Testis (tissue), 3 donors: ENCODE measurements around the gene TTBK2. TPM values are rescaled to one million over a fixed set of nuclear protein-coding genes. Genes with fewer than 3 reads are reported as not detected.
"Not testable (repeated sequence)": the region's sequence is repeated elsewhere in the genome, so short reads cannot be mapped to it uniquely, and the experiment has no call there.

Source experiments
- DNase-seq: peaks from one replicate; pipeline ENCODE4 v3.0.0-alpha.2; 2019
- H3K27ac ChIP-seq, 2 donors: fragments of 200-600 bp; sonication (generic); one replicate each; pipeline ENCODE4 v1.5.1; 2019
- H3K27me3 ChIP-seq: fragments of 200-600 bp; sonication (generic); one replicate; pipeline ENCODE4 v1.5.1; 2019
- H3K36me3 ChIP-seq: fragments of 200-600 bp; sonication (generic); one replicate; pipeline ENCODE4 v1.5.1; 2017; ENCODE audit warnings: low read depth; ENCODE audit errors: missing control alignments
- H3K4me1 ChIP-seq: fragments of 200-600 bp; sonication (generic); one replicate; pipeline ENCODE4 v1.5.1; 2019
- H3K4me3 ChIP-seq, 2 donors: fragments of 200-600 bp; sonication (generic); one replicate each; pipeline ENCODE4 v1.5.1; 2017 to 2019
- H3K9me3 ChIP-seq: fragments of 200-600 bp; sonication (generic); one replicate; pipeline ENCODE4 v1.5.1; 2017
- POLR2A ChIP-seq: fragments of 450-650 bp; IDR thresholded peaks from one replicate; pipeline ENCODE4 v1.6.1; 2017; ENCODE audit warnings: antibody characterized with exemption, mild to moderate bottlenecking, moderate library complexity
- WGBS, 2 donors: methylation state at CpG; one replicate each; pipeline ENCODE4 v1.1.5; 2018; 5-methylcytosine and 5-hydroxymethylcytosine counted together
- intact Hi-C: fragments of 100-400 bp; cut with DNase I; formaldehyde crosslinking; loops from one replicate; pipeline ENCODE4 v1.15.1; 2023; ENCODE audit warnings: low total_unique reads
- polyA plus RNA-seq: library from polyadenylated mRNA; stranded (reverse); fragments of 350-450 nt; fragmentation: Illumina TruSeq; extraction: RNeasy Lipid Tissue Mini Kit (QIAGEN cat#74804); gene quantifications from one replicate; pipeline ENCODE4 v1.2.3, GENCODE V29; 2014; ENCODE audit warnings: low read depth, low replicate concordance; ENCODE audit not compliant: insufficient read depth
- total RNA-seq, 2 donors: library from RNA; depleted of rRNA; stranded (reverse); fragments of >200 nt; gene quantifications; one replicate each; pipeline ENCODE4 v1.2.3, GENCODE V29; 2016
- TF ChIP-seq, protein P1 (sequence below), 3 experiments: fragments of 450-650 bp in 2 of 3; fragments of 200-600 bp in 1 of 3; sonication (generic) in 1 of 3; IDR thresholded peaks; one replicate each; pipeline ENCODE4 v1.5.1; 2016 to 2019; ENCODE audit warnings: antibody characterized with exemption in 3 of 3, mild to moderate bottlenecking in 2 of 3, moderate library complexity in 1 of 3

The TTBK2 gene
- total and polyA plus RNA-seq, 3 donors from 2014 or later: 37.0 to 80.8 (median 53.7) TPM

DNA sequence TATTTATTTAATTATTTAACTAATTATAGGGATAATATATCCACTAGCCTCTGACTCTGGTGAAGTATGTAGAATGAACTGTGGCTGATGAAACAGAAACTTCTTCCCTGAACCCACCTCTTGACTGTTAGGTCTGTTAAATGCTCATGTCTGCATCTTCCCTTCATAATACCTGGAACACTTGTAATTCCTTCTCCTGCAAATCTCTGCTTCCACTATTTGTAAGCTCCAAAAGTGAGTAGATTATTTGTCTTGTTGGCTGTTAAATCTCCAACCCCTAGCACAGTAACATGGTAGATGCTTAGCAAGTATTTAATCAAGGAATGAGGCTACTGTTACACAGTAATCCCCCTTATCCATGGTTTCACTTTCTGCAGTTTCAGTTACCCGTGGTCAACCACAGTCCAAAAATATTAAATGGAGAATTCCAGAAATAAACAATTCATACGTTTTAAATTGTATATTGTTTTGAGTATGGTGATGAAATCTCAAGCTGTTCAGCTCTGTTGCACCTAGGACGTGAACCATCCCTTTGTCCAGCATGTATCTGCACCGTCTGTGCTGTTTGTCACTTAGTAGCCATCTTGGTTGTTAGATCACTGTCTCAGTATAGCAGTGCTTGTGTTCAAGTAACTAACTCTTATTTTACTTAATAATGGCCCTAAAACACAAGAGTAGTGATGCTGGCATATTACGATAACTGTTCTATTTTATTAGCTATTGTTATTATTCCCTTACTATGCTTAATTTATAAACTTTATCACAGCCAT, 5.7 kb downstream of the TTBK2 start:
- Histone ChIP-seq H3K4me1 (peaks cover 9% of the 10 kb centered on the region), H3K4me3 (no peak overlapping the region), H3K9me3 (no peaks in the 10 kb centered on the region), H3K27me3 (no peaks in the 10 kb centered on the region), H3K36me3 (no peaks in the 10 kb centered on the region), H3K27ac (no peak overlapping the region)
- DNase-seq: no peak
- 72 to 82% methylated on average over 5 of the region's 5 CpGs for WGBS, 2 donors
- intact Hi-C loops: no loop called here
- TF ChIP-seq, protein P1, sequence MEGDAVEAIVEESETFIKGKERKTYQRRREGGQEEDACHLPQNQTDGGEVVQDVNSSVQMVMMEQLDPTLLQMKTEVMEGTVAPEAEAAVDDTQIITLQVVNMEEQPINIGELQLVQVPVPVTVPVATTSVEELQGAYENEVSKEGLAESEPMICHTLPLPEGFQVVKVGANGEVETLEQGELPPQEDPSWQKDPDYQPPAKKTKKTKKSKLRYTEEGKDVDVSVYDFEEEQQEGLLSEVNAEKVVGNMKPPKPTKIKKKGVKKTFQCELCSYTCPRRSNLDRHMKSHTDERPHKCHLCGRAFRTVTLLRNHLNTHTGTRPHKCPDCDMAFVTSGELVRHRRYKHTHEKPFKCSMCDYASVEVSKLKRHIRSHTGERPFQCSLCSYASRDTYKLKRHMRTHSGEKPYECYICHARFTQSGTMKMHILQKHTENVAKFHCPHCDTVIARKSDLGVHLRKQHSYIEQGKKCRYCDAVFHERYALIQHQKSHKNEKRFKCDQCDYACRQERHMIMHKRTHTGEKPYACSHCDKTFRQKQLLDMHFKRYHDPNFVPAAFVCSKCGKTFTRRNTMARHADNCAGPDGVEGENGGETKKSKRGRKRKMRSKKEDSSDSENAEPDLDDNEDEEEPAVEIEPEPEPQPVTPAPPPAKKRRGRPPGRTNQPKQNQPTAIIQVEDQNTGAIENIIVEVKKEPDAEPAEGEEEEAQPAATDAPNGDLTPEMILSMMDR (IDR thresholded peaks at IDR 0.05): no peak
- TF ChIP-seq POLR2A: no peak

- intact Hi-C loops: no loop called here
- no peaks in the 10 kb centered on the region for H3K36me3 ChIP-seq
- no peak overlapping the region for H3K27ac ChIP-seq
- no peaks in the 10 kb centered on the region for H3K4me1 ChIP-seq
- WGBS, 2 donors: 66 to 80% methylated on average over 5 of the region's 5 CpGs
- no peaks in the 10 kb centered on the region for H3K27me3 ChIP-seq
- H3K4me3 ChIP-seq: no peak overlapping the region
- TF ChIP-seq, protein P1 (IDR thresholded peaks at IDR 0.05): no peak
- no peak for TF ChIP-seq POLR2A
- DNase-seq: no peak
- H3K9me3 ChIP-seq: no peaks in the 10 kb centered on the region
Observed at GRCh38 chr15:42911058-42911592, 9.5 kb downstream of the TTBK2 start.

- TF ChIP-seq POLR2A: no peak
- TF ChIP-seq, protein P1 (IDR thresholded peaks at IDR 0.05): no peak
- Histone ChIP-seq H3K36me3 (no peaks in the 10 kb centered on the region), H3K27ac (no peak overlapping the region), H3K4me1 (no peaks in the 10 kb centered on the region), H3K4me3 (no peak overlapping the region), H3K27me3 (no peaks in the 10 kb centered on the region), H3K9me3 (no peaks in the 10 kb centered on the region)
- no peak for DNase-seq
- intact Hi-C loops: no loop called here
- WGBS, 2 donors: 84 to 87% methylated on average over 2 of the region's 2 CpGs
Observed at GRCh38 chr15:42908538-42908937, 12.0 kb downstream of the TTBK2 start.

DNA sequence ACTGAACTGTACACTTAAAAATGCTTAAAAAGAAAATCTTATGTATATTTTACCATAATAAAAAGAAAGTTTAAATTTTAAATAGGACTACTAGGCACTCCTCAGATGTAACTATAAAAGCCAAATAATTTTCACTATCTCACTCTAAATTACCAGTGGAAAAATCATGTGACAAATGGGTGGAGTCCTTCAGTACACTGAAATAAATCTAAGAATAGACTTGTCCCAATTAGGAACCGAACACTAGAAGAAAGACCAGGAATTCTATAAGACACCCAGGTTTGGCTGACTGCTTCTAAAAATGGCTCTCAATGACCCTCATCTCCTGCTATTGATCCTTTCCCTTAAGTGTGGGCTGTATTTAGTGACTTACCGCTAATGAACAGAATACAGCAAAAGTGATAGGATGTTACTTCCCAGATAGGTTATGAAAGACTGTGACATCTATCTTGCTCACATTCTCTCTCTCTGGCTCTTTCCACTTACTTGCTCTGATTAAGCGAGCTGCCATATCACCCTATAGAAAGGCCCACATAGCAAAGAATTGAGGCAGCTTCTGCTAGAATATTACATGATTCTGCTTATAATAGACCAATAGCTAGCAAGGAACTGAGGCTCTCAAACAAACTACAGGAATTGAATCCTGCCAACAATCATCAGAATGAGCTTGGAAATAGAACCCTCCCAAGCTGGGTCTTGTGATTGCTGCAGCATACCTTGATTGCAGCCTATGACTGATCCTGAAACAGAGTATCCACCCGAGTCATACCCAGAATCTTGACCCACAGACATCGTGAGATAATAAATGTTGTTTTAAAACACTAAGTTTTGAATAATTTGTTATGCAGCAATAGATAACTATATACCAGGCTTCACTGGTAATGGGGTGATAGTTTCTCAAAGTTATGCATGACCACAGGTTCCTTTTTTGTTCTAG, 16.9 kb downstream of the TTBK2 start:
- Histone ChIP-seq H3K27ac (no peak overlapping the region), H3K27me3 (no peaks in the 10 kb centered on the region), H3K4me3 (no peak overlapping the region), H3K9me3 (no peaks in the 10 kb centered on the region), H3K36me3 (no peaks in the 10 kb centered on the region), H3K4me1 (no peaks in the 10 kb centered on the region)
- WGBS, 2 donors: 79 to 83% methylated on average over 5 of the region's 5 CpGs
- DNase-seq: no peak
- intact Hi-C loops: no loop called here
- TF ChIP-seq, protein P1 (IDR thresholded peaks at IDR 0.05): no peak
- TF ChIP-seq POLR2A: no peak

DNA sequence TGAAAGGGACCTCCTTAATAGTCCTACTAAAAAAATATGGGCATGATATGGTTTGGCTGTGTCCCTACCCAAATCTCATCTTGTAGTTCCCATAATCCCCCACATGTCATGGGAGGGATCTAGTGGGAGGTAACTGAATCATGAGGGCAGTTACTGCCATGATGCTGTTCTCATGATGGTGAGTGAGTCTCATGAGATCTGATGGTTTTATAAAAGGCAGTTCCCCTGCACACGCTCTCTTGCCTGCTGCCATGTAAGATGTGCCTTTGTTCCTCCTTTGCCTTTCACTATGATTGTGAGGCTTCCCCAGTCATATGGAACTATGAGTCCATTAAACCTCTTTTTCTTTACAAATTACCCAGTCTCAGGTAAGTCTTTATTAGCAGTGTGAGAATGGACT, 26.7 kb downstream of the TTBK2 start:
- not testable (repeated sequence) for H3K4me1 ChIP-seq
- 91 to 100% methylated on average over 1 of the region's 1 CpG for WGBS, 2 donors

More for the DNA sequence above, 26.7 kb downstream of the TTBK2 start:
- intact Hi-C loops, H3K4me3 ChIP-seq, H3K9me3 ChIP-seq, DNase-seq, H3K36me3 ChIP-seq, H3K27me3 ChIP-seq, H3K27ac ChIP-seq: not testable (repeated sequence)
